Spleen (tissue), 11 donors: ENCODE data around the gene TMCC1. TPM values are rescaled to one million over a fixed set of nuclear protein-coding genes. Genes with fewer than 3 reads are reported as not detected.
"Not testable (repeated sequence)": the region's sequence is repeated elsewhere in the genome, so short reads cannot be mapped to it uniquely, and the experiment has no call there.

Experiments used
- DNase-seq: peaks from one replicate; pipeline ENCODE4 v3.0.0-alpha.2; 2020
- H3K27ac ChIP-seq, 8 donors: fragments of 200-600 bp; sonication (generic) in 7 of 8; 1 replicate in 4 of 8; 2 replicates in 4 of 8; pipeline versions ENCODE4 v1.5.0 to v1.8.0; 2016 to 2021; ENCODE audit warnings: inconsistent platforms in 4 of 8, mild to moderate bottlenecking in 4 of 8, moderate library complexity in 1 of 8
- H3K27me3 ChIP-seq, 7 donors: fragments of 200-600 bp; sonication (generic) in 6 of 7; replicated peaks in 1 of 7; 1 replicate in 4 of 7; 2 replicates in 3 of 7; pipeline versions ENCODE4 v1.5.0 to v1.8.0; 2016 to 2021; ENCODE audit warnings: inconsistent platforms in 3 of 7, mild to moderate bottlenecking in 1 of 7
- H3K36me3 ChIP-seq, 6 donors: fragments of 200-600 bp; sonication (generic) in 5 of 6; 1 replicate in 4 of 6; 2 replicates in 2 of 6; pipeline versions ENCODE4 v1.5.0 to v1.8.0; 2016 to 2021; ENCODE audit warnings: inconsistent platforms in 2 of 6
- H3K4me1 ChIP-seq, 6 donors: fragments of 200-600 bp; sonication (generic) in 5 of 6; 1 replicate in 3 of 6; 2 replicates in 3 of 6; pipeline versions ENCODE4 v1.5.0 to v1.8.0; 2016 to 2021; ENCODE audit warnings: inconsistent platforms in 3 of 6
- H3K4me3 ChIP-seq, 8 donors: fragments of 200-600 bp; sonication (generic) in 7 of 8; 1 replicate in 4 of 8; 2 replicates in 4 of 8; pipeline versions ENCODE4 v1.5.0 to v1.8.0; 2016 to 2021; ENCODE audit warnings: inconsistent platforms in 4 of 8, mild to moderate bottlenecking in 4 of 8, moderate library complexity in 2 of 8
- H3K9me3 ChIP-seq, 8 donors: fragments of 200-600 bp; sonication (generic) in 7 of 8; 1 replicate in 4 of 8; 2 replicates in 4 of 8; pipeline versions ENCODE4 v1.5.0 to v1.8.0; 2016 to 2021; ENCODE audit warnings: inconsistent platforms in 4 of 8
- CTCF ChIP-seq, 11 experiments: fragments of 200-600 bp in 7 of 11; fragments of 450-650 bp in 4 of 11; sonication (generic) in 4 of 11; IDR thresholded peaks in 8 of 11; conservative IDR thresholded peaks in 3 of 11; 1 replicate in 7 of 11; 2 replicates in 4 of 11; pipeline versions ENCODE4 v1.4.0 to v1.8.0; 2016 to 2021; ENCODE audit warnings: antibody characterized with exemption in 11 of 11, inconsistent platforms in 4 of 11, mild to moderate bottlenecking in 1 of 11
- POLR2A ChIP-seq, 3 donors: fragments of 450-650 bp; IDR thresholded peaks; one replicate each; pipeline ENCODE4 v1.5.1; 2017; ENCODE audit warnings: antibody characterized with exemption in 3 of 3, mild to moderate bottlenecking in 1 of 3
- POLR2AphosphoS5 ChIP-seq, 3 donors: sonication (generic); formaldehyde crosslinking; IDR thresholded peaks; one replicate each; pipeline ENCODE4 v1.5.1; 2017; ENCODE audit warnings: antibody characterized with exemption in 3 of 3
- WGBS, 5 donors: extraction: QIAGEN DNeasy Blood & Tissue Kit in 3 of 5; methylation state at CpG; one replicate each; pipeline versions ENCODE4 v1.1.5 to v1.1.7; 2013 to 2018; 5-methylcytosine and 5-hydroxymethylcytosine counted together
- intact Hi-C: fragments of 100-400 bp; cut with DNase I; formaldehyde crosslinking; loops from one replicate; pipeline ENCODE4 v1.15.0; 2023; ENCODE audit warnings: low total_unique reads
- polyA plus RNA-seq, 3 donors: library from polyadenylated mRNA; stranded (reverse); fragments of 200-250 nt; gene quantifications; one replicate each; pipeline ENCODE4 v1.2.1, GENCODE V29; 2013
- total RNA-seq, 7 donors: library from RNA; depleted of rRNA in 3 of 7; stranded (reverse); fragments of >200 nt in 3 of 7; fragmentation: NEBNext Ultra II Directional in 4 of 7; extraction: Animal tissue kit (Norgen Biotek cat#: 25700) in 4 of 7; gene quantifications; one replicate each; pipeline versions ENCODE4 v1.1.0 to v1.2.1, GENCODE V29; 2016 to 2021
- donor health status: healthy with polysubstance abuse.
- donor health status: DM: no; HTN: no; CAD: no; lungs with moderate emphysema.
- donor health status: DM: no; HTN: no; CAD: no.
- donor health status: Bipolar disorder and iron deficiency.
- donor health status: healthy.
- donor health status: DM: no; HTN: no; CAD: no.
- donor health status: DM: yes; HTN: yes; CAD: no.

Gene TMCC1
- total and polyA plus RNA-seq, 10 donors = 4.5 to 45.5 (median 32.5) TPM

- TF ChIP-seq POLR2AphosphoS5 (IDR thresholded peaks at IDR 0.05) (no peak), POLR2A (IDR thresholded peaks at IDR 0.05) (no peak), CTCF (IDR thresholded peaks at IDR 0.05 in 8 of 11, conservative IDR thresholded peaks at IDR 0.05 in 3 of 11) (no peak)
- 81 to 96% (median 88%) methylated on average over 3 of the region's 3 CpGs for WGBS, 5 donors
- intact Hi-C loops = no loop called here
- no peaks in the 10 kb centered on the region for H3K27me3 ChIP-seq
- H3K4me3 ChIP-seq = no peak overlapping the region
- H3K9me3 ChIP-seq = peaks cover 3 to 45% (median 39%) of the 10 kb centered on the region in 8 donors
- H3K36me3 ChIP-seq = no peaks in the 10 kb centered on the region
- peaks cover 0 to 20% (median 6%) of the 10 kb centered on the region in 6 donors for H3K4me1 ChIP-seq
- H3K27ac ChIP-seq = no peak overlapping the region
- no peak for DNase-seq
Measured at GRCh38 chr3:129913618-129914017, 20.1 kb upstream of the TMCC1 start.

DNA sequence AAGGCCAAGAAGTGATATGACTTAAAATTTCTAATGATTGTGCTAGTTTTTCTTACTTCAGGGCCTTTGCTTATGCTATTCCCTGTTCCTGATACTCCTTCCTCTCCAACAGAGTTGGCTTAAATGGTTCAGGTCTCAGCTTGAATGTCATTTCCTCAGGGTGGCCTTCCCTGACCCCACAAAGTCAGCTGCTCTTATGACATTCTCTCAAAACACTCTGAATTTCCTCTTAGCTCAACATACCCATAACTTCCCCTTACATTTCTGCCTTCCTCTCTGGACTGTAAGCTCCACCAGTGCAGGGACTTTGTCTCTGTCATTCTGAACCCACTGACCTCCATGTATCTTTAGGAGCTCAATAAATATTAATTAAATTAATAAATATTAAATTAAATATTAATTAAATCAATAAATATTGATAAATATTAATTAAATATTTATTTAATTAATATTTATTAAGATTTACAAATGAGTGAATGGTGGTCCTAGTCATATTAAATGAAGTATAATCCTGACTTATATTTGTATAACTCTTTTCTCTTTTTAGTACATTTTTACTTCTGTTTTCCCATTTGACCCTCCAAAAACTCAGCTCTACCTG is 17.9 kb upstream of the TMCC1 start:
- Histone ChIP-seq H3K4me3 (peak overlapping the region in 1 of 8 donors; percentile 39), H3K27me3 (no peaks in the 10 kb centered on the region), H3K9me3 (peaks cover 5 to 38% (median 28%) of the 10 kb centered on the region in 8 donors), H3K36me3 (peaks cover 0 to 6% (median 0%) of the 10 kb centered on the region in 6 donors), H3K27ac (peak overlapping the region in 6 of 8 donors; percentile 57 to 84 (median 72)), H3K4me1 (peaks cover 0 to 20% (median 6%) of the 10 kb centered on the region in 6 donors)
- intact Hi-C loops = no loop called here
- TF ChIP-seq POLR2A (IDR thresholded peaks at IDR 0.05) (no peak), POLR2AphosphoS5 (IDR thresholded peaks at IDR 0.05) (peak in 1 of 3 donors; percentile 79), CTCF (IDR thresholded peaks at IDR 0.05 in 8 of 11, conservative IDR thresholded peaks at IDR 0.05 in 3 of 11) (no peak)
- DNase-seq = no peak

GRCh38 chr3:129909235-129909634 is 15.7 kb upstream of the TMCC1 start:
- 90 to 100% (median 96%) methylated on average over 4 of the region's 4 CpGs for WGBS, 5 donors
- intact Hi-C loops, H3K4me3 ChIP-seq, DNase-seq, H3K27ac ChIP-seq, H3K27me3 ChIP-seq: not testable (repeated sequence)
- Histone ChIP-seq H3K36me3 (peaks cover 0 to 19% (median 0%) of the 10 kb centered on the region in 6 donors), H3K9me3 (peaks cover 12 to 40% (median 33%) of the 10 kb centered on the region in 8 donors), H3K4me1 (peaks cover 0 to 20% (median 6%) of the 10 kb centered on the region in 6 donors)

DNA sequence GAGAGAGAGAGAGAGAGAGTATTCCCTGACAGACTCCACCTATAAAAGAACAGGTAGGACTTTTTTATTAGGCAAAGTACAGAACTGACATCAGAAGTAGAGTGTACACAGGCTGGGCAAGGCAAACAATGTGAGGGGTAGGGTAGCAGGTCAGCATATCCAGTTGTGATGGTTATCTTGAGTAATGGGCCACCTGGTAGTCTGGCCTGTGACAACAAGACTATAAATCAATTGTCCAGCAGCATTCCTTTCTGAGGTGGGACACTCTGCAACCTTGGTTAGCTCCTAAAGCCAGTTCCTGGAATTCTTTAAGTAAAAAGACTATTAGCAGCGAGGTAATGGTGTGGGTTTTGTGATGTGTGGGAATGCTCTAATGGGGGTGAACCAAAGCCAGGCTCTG is 14.9 kb upstream of the TMCC1 start:
- no peak overlapping the region for H3K27ac ChIP-seq
- DNase-seq = no peak
- H3K4me3 ChIP-seq = no peak overlapping the region
- WGBS, 5 donors = 78 to 95% (median 85%) methylated on average over 1 of the region's 1 CpG
- H3K27me3 ChIP-seq = no peaks in the 10 kb centered on the region
- no peak for TF ChIP-seq POLR2AphosphoS5 (IDR thresholded peaks at IDR 0.05)
- intact Hi-C loops = no loop called here
- H3K9me3 ChIP-seq = peaks cover 12 to 42% (median 36%) of the 10 kb centered on the region in 8 donors
- peaks cover 0 to 20% (median 6%) of the 10 kb centered on the region in 6 donors for H3K4me1 ChIP-seq
- H3K36me3 ChIP-seq = peaks cover 0 to 19% (median 0%) of the 10 kb centered on the region in 6 donors

- 94 to 97% (median 95%) methylated on average over 4 of the region's 4 CpGs for WGBS, 5 donors
- Histone ChIP-seq H3K36me3 (peaks cover 0 to 12% (median 0%) of the 10 kb centered on the region in 6 donors), H3K9me3 (peaks cover 8 to 40% (median 33%) of the 10 kb centered on the region in 8 donors)
- H3K27me3 ChIP-seq, H3K27ac ChIP-seq, DNase-seq, intact Hi-C loops, H3K4me3 ChIP-seq, H3K4me1 ChIP-seq: not testable (repeated sequence)
Measured at GRCh38 chr3:129901272-129901671, 7.8 kb upstream of the TMCC1 start.
